Measurements from ENCODE around the gene VPS4B.

DNA sequence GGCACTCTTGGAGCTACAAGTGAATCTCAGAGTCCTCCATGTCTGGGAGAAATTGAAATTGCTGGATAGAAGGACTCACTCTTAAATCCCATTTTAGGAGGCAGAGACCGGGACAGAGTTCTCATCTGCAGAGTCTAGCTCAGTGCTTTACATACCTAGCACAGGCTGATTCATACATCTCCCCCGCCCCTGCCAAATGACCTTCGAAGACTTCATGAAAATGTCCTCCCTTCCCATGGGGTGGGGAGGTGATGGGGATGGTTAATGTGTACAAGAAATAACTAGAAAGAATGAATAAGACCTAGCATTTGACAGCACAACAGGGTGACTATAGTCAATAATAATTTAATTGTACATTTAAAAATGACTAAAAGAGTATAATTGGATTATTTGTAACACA, 46.3 kb upstream of the VPS4B start:
- TF ChIP-seq CTCF (IDR thresholded peaks at IDR 0.05; ENCODE audit: low read length) (no peak), EZH2 (IDR thresholded peaks at IDR 0.05; ENCODE audit: borderline replicate concordance, low read length) (no peak)
